ENCODE data around the gene BCORL1. TPM values are rescaled to one million over a fixed set of nuclear protein-coding genes. Genes with fewer than 3 reads are reported as not detected.

BCORL1 gene
- total and polyA plus RNA-seq, 2 donors from 2014 or later, result 3.9 to 14.1 TPM

- Histone ChIP-seq H3K9me3 (ENCODE audit: control insufficient read depth in 2 of 3, insufficient read depth in 1 of 3, low read length in 3 of 3) (no peaks in the 10 kb centered on the region), H3K4me3 (ENCODE audit: low read length in 3 of 3) (no peak overlapping the region), H3K4me1 (ENCODE audit: control insufficient read depth in 2 of 3, insufficient read depth in 2 of 3, low read depth in 1 of 3, low read length in 3 of 3) (no peaks in the 10 kb centered on the region), H3K36me3 (ENCODE audit: control insufficient read depth in 2 of 3, insufficient read depth in 3 of 3, low read length in 3 of 3) (no peaks in the 10 kb centered on the region), H3K9ac (ENCODE audit: low read length in 3 of 3) (no peak overlapping the region), H3K27me3 (ENCODE audit: control insufficient read depth, insufficient read depth, low read length) (no peaks in the 10 kb centered on the region), H3K27ac (ENCODE audit: low read depth in 2 of 2, low read length in 2 of 2) (no peak overlapping the region)
- DNase-seq (no peak), FAIRE-seq (no peak)
- intact Hi-C loops (cut with DNase I), result no loop called here
- no peak for TF ChIP-seq CTCF (IDR thresholded peaks at IDR 0.05; ENCODE audit: borderline replicate concordance, extremely low read depth, insufficient read depth)
These were observed 28.6 kb upstream of the BCORL1 start for GRCh38 chrX:129953881-129954280.

- no peak for TF ChIP-seq CTCF (IDR thresholded peaks at IDR 0.05; ENCODE audit: borderline replicate concordance, extremely low read depth, insufficient read depth)
- Histone ChIP-seq H3K9me3 (ENCODE audit: control insufficient read depth in 2 of 3, insufficient read depth in 1 of 3, low read length in 3 of 3) (no peaks in the 10 kb centered on the region), H3K27ac (ENCODE audit: low read depth in 2 of 2, low read length in 2 of 2) (no peak overlapping the region), H3K36me3 (ENCODE audit: control insufficient read depth in 2 of 3, insufficient read depth in 3 of 3, low read length in 3 of 3) (no peaks in the 10 kb centered on the region), H3K4me3 (ENCODE audit: low read length in 3 of 3) (no peak overlapping the region), H3K27me3 (ENCODE audit: control insufficient read depth, insufficient read depth, low read length) (no peaks in the 10 kb centered on the region), H3K4me1 (ENCODE audit: control insufficient read depth in 2 of 3, insufficient read depth in 2 of 3, low read depth in 1 of 3, low read length in 3 of 3) (no peaks in the 10 kb centered on the region), H3K9ac (ENCODE audit: low read length in 3 of 3) (no peak overlapping the region)
- DNase-seq (no peak), FAIRE-seq (no peak)
- intact Hi-C loops (cut with DNase I), result no loop called here
These were observed 27.6 kb upstream of the BCORL1 start for GRCh38 chrX:129954804-129955203.

GRCh38 chrX:129955682-129956081, 26.8 kb upstream of the BCORL1 start:
- Histone ChIP-seq H3K27ac (ENCODE audit: low read depth in 2 of 2, low read length in 2 of 2) (no peak overlapping the region), H3K4me1 (ENCODE audit: control insufficient read depth in 2 of 3, insufficient read depth in 2 of 3, low read depth in 1 of 3, low read length in 3 of 3) (no peaks in the 10 kb centered on the region), H3K36me3 (ENCODE audit: control insufficient read depth in 2 of 3, insufficient read depth in 3 of 3, low read length in 3 of 3) (no peaks in the 10 kb centered on the region), H3K9ac (ENCODE audit: low read length in 3 of 3) (no peak overlapping the region), H3K27me3 (ENCODE audit: control insufficient read depth, insufficient read depth, low read length) (no peaks in the 10 kb centered on the region), H3K4me3 (ENCODE audit: low read length in 3 of 3) (no peak overlapping the region), H3K9me3 (ENCODE audit: control insufficient read depth in 2 of 3, insufficient read depth in 1 of 3, low read length in 3 of 3) (no peaks in the 10 kb centered on the region)
- no peak for FAIRE-seq
- intact Hi-C loops (cut with DNase I), result no loop called here
- TF ChIP-seq CTCF (IDR thresholded peaks at IDR 0.05; ENCODE audit: borderline replicate concordance, extremely low read depth, insufficient read depth), result no peak
- DNase-seq, result no peak

GRCh38 chrX:129956145-129956544, 26.3 kb upstream of the BCORL1 start:
- intact Hi-C loops (cut with DNase I), result no loop called here
- H3K27ac ChIP-seq (ENCODE audit: low read depth in 2 of 2, low read length in 2 of 2), result no peak overlapping the region

More at GRCh38 chrX:129956145-129956544, 26.3 kb upstream of the BCORL1 start:
- DNase-seq (no peak), FAIRE-seq (no peak)
- H3K4me1 ChIP-seq (ENCODE audit: control insufficient read depth in 2 of 3, insufficient read depth in 2 of 3, low read depth in 1 of 3, low read length in 3 of 3), result no peaks in the 10 kb centered on the region
- H3K9me3 ChIP-seq (ENCODE audit: control insufficient read depth in 2 of 3, insufficient read depth in 1 of 3, low read length in 3 of 3), result no peaks in the 10 kb centered on the region
- no peak overlapping the region for H3K9ac ChIP-seq (ENCODE audit: low read length in 3 of 3)
- no peak for TF ChIP-seq CTCF (IDR thresholded peaks at IDR 0.05; ENCODE audit: borderline replicate concordance, extremely low read depth, insufficient read depth)
- no peak overlapping the region for H3K4me3 ChIP-seq (ENCODE audit: low read length in 3 of 3)
- no peaks in the 10 kb centered on the region for H3K27me3 ChIP-seq (ENCODE audit: control insufficient read depth, insufficient read depth, low read length)
- no peaks in the 10 kb centered on the region for H3K36me3 ChIP-seq (ENCODE audit: control insufficient read depth in 2 of 3, insufficient read depth in 3 of 3, low read length in 3 of 3)

All from kidney (tissue), 14 donors.